ENCODE data around the gene CENPV. TPM values are rescaled to one million over a fixed set of nuclear protein-coding genes. Genes with fewer than 3 reads are reported as not detected.
A peak's percentile ranks its signal among the peaks of the same experiment; 100 is the strongest.
"Not testable (repeated sequence)": the region's sequence is repeated elsewhere in the genome, so short reads cannot be mapped to it uniquely, and the experiment has no call there.

Gene CENPV
- total and polyA plus RNA-seq, 2 of the 13 experiments (the other 11 are each of a cell fraction or from before 2014, with no cell fraction given): 193 to 292 TPM

DNA sequence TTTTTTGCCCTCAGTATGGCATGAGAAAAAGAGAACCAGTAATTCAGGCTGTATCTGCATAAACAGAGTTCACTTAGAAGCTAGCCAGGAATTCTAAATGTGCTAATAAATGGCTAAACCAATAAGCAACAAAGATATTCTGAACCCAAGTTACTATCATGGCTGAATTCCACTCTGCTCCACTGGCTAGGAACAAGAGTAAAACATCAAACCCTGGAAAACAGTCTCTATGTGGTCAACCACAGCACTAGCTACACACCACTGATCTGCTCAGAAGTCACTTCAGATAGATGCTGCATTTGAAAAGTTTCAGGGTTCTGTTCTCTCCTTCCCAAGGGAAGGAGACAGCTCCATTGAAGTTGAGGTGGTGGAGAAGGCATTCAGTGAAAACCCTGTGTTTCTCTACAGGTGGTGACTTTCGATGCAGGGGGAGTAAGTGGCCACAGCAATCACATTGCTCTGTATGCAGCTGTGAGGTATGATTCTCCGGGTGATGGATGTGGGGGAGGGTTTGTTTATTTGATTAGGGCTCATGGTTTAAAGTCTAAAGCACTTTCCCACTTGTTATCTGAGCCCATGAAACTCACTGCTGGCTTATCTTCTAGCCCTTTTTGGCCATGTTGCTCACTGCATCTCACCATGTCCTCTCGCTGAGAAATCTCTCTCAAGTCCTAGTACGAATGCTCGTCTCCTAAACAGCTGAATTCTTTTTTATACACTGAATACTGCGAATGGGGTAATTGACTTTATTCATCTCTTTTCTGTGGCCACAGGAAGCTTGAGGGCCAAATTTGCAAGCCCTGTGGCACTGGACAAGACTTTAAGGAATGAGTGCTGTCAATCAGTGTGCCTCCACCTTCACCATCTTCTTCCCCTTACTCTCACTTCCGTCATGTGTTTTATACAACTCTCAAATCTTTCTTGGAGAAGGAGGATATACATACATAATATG lies 39.9 kb downstream of the CENPV start (continued):
- TF ChIP-seq, protein P1, sequence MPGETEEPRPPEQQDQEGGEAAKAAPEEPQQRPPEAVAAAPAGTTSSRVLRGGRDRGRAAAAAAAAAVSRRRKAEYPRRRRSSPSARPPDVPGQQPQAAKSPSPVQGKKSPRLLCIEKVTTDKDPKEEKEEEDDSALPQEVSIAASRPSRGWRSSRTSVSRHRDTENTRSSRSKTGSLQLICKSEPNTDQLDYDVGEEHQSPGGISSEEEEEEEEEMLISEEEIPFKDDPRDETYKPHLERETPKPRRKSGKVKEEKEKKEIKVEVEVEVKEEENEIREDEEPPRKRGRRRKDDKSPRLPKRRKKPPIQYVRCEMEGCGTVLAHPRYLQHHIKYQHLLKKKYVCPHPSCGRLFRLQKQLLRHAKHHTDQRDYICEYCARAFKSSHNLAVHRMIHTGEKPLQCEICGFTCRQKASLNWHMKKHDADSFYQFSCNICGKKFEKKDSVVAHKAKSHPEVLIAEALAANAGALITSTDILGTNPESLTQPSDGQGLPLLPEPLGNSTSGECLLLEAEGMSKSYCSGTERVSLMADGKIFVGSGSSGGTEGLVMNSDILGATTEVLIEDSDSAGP (CRISPR knock-in tag; IDR thresholded peaks at IDR 0.05; ENCODE audit: borderline replicate concordance): no peak
- TF ChIP-seq, protein P2, sequence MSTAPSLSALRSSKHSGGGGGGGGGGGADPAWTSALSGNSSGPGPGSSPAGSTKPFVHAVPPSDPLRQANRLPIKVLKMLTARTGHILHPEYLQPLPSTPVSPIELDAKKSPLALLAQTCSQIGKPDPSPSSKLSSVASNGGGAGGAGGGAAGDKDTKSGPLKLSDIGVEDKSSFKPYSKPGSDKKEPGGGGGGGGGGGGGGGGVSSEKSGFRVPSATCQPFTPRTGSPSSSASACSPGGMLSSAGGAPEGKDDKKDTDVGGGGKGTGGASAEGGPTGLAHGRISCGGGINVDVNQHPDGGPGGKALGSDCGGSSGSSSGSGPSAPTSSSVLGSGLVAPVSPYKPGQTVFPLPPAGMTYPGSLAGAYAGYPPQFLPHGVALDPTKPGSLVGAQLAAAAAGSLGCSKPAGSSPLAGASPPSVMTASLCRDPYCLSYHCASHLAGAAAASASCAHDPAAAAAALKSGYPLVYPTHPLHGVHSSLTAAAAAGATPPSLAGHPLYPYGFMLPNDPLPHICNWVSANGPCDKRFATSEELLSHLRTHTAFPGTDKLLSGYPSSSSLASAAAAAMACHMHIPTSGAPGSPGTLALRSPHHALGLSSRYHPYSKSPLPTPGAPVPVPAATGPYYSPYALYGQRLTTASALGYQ (CRISPR knock-in tag; IDR thresholded peaks at IDR 0.05): peak; percentile 55; the same call in 1 of the 2 replicates

DNA sequence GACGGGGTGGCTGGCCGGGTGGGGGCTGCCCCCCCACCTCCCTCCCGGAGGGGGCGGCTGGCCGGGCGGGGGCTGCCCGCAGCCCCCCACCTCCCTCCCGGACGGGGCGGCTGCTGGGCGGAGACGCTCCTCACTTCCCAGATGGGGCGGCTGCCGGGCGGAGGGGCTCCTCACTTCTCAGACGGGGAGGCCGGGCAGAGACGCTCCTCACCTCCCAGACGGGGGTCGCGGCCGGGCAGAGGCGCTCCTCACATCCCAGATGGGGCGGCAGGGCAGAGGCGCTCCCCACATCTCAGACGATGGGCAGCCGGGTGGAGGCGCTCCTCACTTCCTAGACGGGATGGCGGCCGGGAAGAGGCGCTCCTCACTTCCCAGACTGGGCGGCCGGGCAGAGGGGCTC lies 41.2 kb downstream of the CENPV start:
- H3K27ac ChIP-seq (ENCODE audit: extremely low read length, insufficient read depth, low read length); H3K4me2 ChIP-seq (ENCODE audit: low read depth, low read length); FAIRE-seq; H3K9me3 ChIP-seq (ENCODE audit: low read length); H3K9ac ChIP-seq (ENCODE audit: insufficient read depth, low read depth, low read length); H2AFZ ChIP-seq (ENCODE audit: low read length); in situ Hi-C loops (cut with HindIII; ENCODE audit: extremely low pct_ligation_motif_present, low pct_unique_long_range_greater_than_20kb); CTCF ChIA-PET (ENCODE audit: low intra/inter-chr PET ratio, low total read pairs); BruUV-seq (replicated peaks); DNase-seq (ENCODE audit: low spot score); H3K4me3 ChIP-seq (replicated peaks in 1 of 3; ENCODE audit: insufficient read depth in 1 of 3, low read depth in 2 of 3, low read length in 3 of 3); H4K20me1 ChIP-seq (ENCODE audit: insufficient read depth, low read length); H3K27me3 ChIP-seq (ENCODE audit: control insufficient read depth in 1 of 2, insufficient read depth in 2 of 2, low read length in 2 of 2); H3K79me2 ChIP-seq (ENCODE audit: insufficient read depth, low read length); H3K36me3 ChIP-seq (replicated peaks in 1 of 2; ENCODE audit: control insufficient read depth in 1 of 2, insufficient read depth in 2 of 2, low read length in 2 of 2); ATAC-seq: not testable (repeated sequence)
- TF ChIP-seq, protein P3, sequence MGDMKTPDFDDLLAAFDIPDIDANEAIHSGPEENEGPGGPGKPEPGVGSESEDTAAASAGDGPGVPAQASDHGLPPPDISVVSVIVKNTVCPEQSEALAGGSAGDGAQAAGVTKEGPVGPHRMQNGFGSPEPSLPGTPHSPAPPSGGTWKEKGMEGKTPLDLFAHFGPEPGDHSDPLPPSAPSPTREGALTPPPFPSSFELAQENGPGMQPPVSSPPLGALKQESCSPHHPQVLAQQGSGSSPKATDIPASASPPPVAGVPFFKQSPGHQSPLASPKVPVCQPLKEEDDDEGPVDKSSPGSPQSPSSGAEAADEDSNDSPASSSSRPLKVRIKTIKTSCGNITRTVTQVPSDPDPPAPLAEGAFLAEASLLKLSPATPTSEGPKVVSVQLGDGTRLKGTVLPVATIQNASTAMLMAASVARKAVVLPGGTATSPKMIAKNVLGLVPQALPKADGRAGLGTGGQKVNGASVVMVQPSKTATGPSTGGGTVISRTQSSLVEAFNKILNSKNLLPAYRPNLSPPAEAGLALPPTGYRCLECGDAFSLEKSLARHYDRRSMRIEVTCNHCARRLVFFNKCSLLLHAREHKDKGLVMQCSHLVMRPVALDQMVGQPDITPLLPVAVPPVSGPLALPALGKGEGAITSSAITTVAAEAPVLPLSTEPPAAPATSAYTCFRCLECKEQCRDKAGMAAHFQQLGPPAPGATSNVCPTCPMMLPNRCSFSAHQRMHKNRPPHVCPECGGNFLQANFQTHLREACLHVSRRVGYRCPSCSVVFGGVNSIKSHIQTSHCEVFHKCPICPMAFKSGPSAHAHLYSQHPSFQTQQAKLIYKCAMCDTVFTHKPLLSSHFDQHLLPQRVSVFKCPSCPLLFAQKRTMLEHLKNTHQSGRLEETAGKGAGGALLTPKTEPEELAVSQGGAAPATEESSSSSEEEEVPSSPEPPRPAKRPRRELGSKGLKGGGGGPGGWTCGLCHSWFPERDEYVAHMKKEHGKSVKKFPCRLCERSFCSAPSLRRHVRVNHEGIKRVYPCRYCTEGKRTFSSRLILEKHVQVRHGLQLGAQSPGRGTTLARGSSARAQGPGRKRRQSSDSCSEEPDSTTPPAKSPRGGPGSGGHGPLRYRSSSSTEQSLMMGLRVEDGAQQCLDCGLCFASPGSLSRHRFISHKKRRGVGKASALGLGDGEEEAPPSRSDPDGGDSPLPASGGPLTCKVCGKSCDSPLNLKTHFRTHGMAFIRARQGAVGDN (CRISPR knock-in tag; IDR thresholded peaks at IDR 0.05): peak; percentile 40; the same call in 1 of the 2 replicates
- intact Hi-C loops (cut with micrococcal nuclease; ENCODE audit: unreplicated experiment): loop anchor here (5.0 kb wide), 1 partner anchor 40 kb away; the partner anchor contains the start of gene CENPV
- WGBS (ENCODE audit: low lambda C conversion rate): 100% methylated on average over 1 of the region's 34 CpGs
- peaks cover 65% of the 10 kb centered on the region for H3K4me1 ChIP-seq (ENCODE audit: insufficient read depth, low read length)
- POLR2A ChIA-PET: interaction anchor here (0.6 to 5.2 kb wide), 9 partner anchors 8 to 224 kb away, joined by 3 to 100 read pairs (median 11); partner anchors contain the start of gene CENPV

Measured in HepG2 (cell line).